Uterus (tissue), 4 donors: ENCODE measurements around the gene P2RY11. TPM values are rescaled to one million over a fixed set of nuclear protein-coding genes. Genes with fewer than 3 reads are reported as not detected.

Source experiments
- DNase-seq, 2 donors: peaks; one replicate each; pipeline ENCODE4 v3.0.0-alpha.2; 2019 to 2020
- H3K27ac ChIP-seq, 2 donors: fragments of 200-600 bp; sonication (generic); 1 replicate in 1 of 2; 2 replicates in 1 of 2; pipeline ENCODE4 v1.5.1; 2016 to 2018
- H3K27me3 ChIP-seq, 2 donors: fragments of 200-600 bp; sonication (generic); one replicate each; pipeline ENCODE4 v1.5.1; 2018 to 2019; ENCODE audit warnings: control low read depth in 1 of 2
- H3K36me3 ChIP-seq, 2 donors: fragments of 200-600 bp; sonication (generic); one replicate each; pipeline ENCODE4 v1.5.1; 2019; ENCODE audit warnings: control low read depth in 1 of 2
- H3K4me1 ChIP-seq, 2 donors: fragments of 200-600 bp; sonication (generic); one replicate each; pipeline ENCODE4 v1.5.1; 2018 to 2019; ENCODE audit warnings: control low read depth in 1 of 2
- H3K4me3 ChIP-seq, 2 donors: fragments of 200-600 bp; sonication (generic); 1 replicate in 1 of 2; 2 replicates in 1 of 2; pipeline ENCODE4 v1.5.1; 2018 to 2019; ENCODE audit warnings: mild to moderate bottlenecking in 1 of 2
- H3K9me3 ChIP-seq, 2 donors: fragments of 200-600 bp; sonication (generic); one replicate each; pipeline ENCODE4 v1.5.1; 2019; ENCODE audit warnings: control low read depth in 1 of 2
- CTCF ChIP-seq, 4 experiments: fragments of 200-600 bp in 2 of 4; fragments of 450-650 bp in 2 of 4; sonication (generic) in 2 of 4; IDR thresholded peaks; one replicate each; pipeline ENCODE4 v1.5.1; 2016 to 2019; ENCODE audit warnings: antibody characterized with exemption in 4 of 4, mild to moderate bottlenecking in 2 of 4, moderate library complexity in 1 of 4
- POLR2A ChIP-seq, 2 donors: fragments of 450-650 bp; IDR thresholded peaks; one replicate each; pipeline ENCODE4 v1.6.1; 2016; ENCODE audit warnings: antibody characterized with exemption in 2 of 2, mild to moderate bottlenecking in 1 of 2, moderate library complexity in 1 of 2
- intact Hi-C: fragments of 100-400 bp; cut with DNase I; formaldehyde crosslinking; loops from one replicate; pipeline ENCODE4 v1.15.1; 2023; ENCODE audit warnings: low total_unique reads
- total RNA-seq, 4 donors: library from RNA; depleted of rRNA in 3 of 4; stranded (reverse); fragments of >200 nt in 3 of 4; gene quantifications; one replicate each; pipeline versions ENCODE4 v1.1.0 to v1.2.4, GENCODE V29; 2014 to 2023
- donor health status: DM: yes; HTN: yes; CAD: no.

Gene P2RY11
- total RNA-seq, 4 donors from 2014 or later, result 0.51 to 19.1 (median 4.4) TPM

GRCh38 chr19:10074153-10074552 is 37.3 kb upstream of the P2RY11 start:
- TF ChIP-seq CTCF (IDR thresholded peaks at IDR 0.05), result peak in 1 of 4 experiments; percentile 4
- TF ChIP-seq POLR2A (IDR thresholded peaks at IDR 0.05), result no peak
- no peaks in the 10 kb centered on the region for H3K9me3 ChIP-seq
- intact Hi-C loops, result no loop called here
- H3K27me3 ChIP-seq, result no peaks in the 10 kb centered on the region
- H3K27ac ChIP-seq, result no peak overlapping the region
- no peaks in the 10 kb centered on the region for H3K36me3 ChIP-seq
- no peaks in the 10 kb centered on the region for H3K4me1 ChIP-seq
- no peak overlapping the region for H3K4me3 ChIP-seq
- DNase-seq, result no peak

DNA sequence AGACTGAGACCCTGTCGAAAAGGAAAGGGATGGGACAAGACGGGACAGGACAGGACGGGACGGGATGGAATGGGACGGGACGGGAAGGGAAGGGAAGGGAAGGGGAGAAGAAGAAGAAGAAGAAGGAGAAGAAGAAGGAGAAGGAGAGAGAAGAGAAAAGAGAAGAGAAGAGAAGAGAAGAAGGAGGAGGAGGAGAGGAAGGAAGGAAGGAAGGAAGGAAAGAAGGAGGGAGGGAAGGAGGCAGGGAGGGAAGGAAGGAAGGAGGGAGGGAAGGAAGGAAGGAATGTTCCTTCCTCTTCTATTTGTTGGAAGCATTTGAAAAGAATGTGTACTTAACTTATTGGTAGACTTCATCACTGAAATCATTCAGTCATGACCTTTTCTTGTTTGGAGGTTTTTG is 35.0 kb upstream of the P2RY11 start:
- TF ChIP-seq POLR2A (IDR thresholded peaks at IDR 0.05) (no peak), CTCF (IDR thresholded peaks at IDR 0.05) (no peak)
- Histone ChIP-seq H3K36me3 (no peaks in the 10 kb centered on the region), H3K9me3 (no peaks in the 10 kb centered on the region), H3K4me1 (no peaks in the 10 kb centered on the region), H3K27me3 (no peaks in the 10 kb centered on the region), H3K27ac (no peak overlapping the region), H3K4me3 (no peak overlapping the region)
- DNase-seq, result no peak
- intact Hi-C loops, result no loop called here

- no peak for DNase-seq
- Histone ChIP-seq H3K4me1 (no peaks in the 10 kb centered on the region), H3K27ac (no peak overlapping the region), H3K36me3 (no peaks in the 10 kb centered on the region), H3K4me3 (no peak overlapping the region), H3K27me3 (no peaks in the 10 kb centered on the region), H3K9me3 (no peaks in the 10 kb centered on the region)
- intact Hi-C loops, result no loop called here
- no peak for TF ChIP-seq CTCF (IDR thresholded peaks at IDR 0.05)
- TF ChIP-seq POLR2A (IDR thresholded peaks at IDR 0.05), result no peak
Measured at GRCh38 chr19:10078329-10078728, 33.2 kb upstream of the P2RY11 start.

DNA sequence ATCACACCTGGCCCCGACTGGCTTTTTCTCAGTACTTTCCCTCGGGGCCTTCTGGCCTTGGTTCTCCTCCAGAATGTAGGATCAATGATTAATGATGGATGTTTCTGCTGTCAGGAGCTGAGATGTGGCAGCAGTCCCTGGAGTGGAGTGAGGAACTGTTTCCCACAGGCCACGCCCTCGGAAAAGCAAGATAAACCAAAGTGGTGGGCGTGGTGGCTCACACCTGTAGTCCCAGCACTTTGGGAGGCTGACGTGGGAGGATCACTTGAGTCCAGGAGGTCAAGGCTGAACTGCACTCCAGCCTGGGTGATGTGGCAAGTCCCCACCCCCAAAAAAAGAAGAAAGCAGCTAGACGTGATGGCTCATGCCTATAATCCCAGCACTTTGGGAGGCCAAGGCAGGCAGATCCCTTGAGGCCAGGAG is 32.5 kb upstream of the P2RY11 start:
- intact Hi-C loops, result no loop called here

GRCh38 chr19:10083911-10084310 is 27.6 kb upstream of the P2RY11 start:
- H3K36me3 ChIP-seq, result no peaks in the 10 kb centered on the region
- TF ChIP-seq POLR2A (IDR thresholded peaks at IDR 0.05) (no peak), CTCF (IDR thresholded peaks at IDR 0.05) (no peak)
- no peak for DNase-seq
- H3K4me1 ChIP-seq, result no peaks in the 10 kb centered on the region
- intact Hi-C loops, result no loop called here
- no peak overlapping the region for H3K27ac ChIP-seq
- no peaks in the 10 kb centered on the region for H3K9me3 ChIP-seq
- H3K27me3 ChIP-seq, result no peaks in the 10 kb centered on the region
- no peak overlapping the region for H3K4me3 ChIP-seq

More for the DNA sequence above, 32.5 kb upstream of the P2RY11 start:
- H3K27me3 ChIP-seq, result no peaks in the 10 kb centered on the region
- no peak overlapping the region for H3K27ac ChIP-seq
- H3K9me3 ChIP-seq, result no peaks in the 10 kb centered on the region
- TF ChIP-seq POLR2A (IDR thresholded peaks at IDR 0.05) (no peak), CTCF (IDR thresholded peaks at IDR 0.05) (no peak)
- no peak overlapping the region for H3K4me3 ChIP-seq
- no peaks in the 10 kb centered on the region for H3K36me3 ChIP-seq
- no peaks in the 10 kb centered on the region for H3K4me1 ChIP-seq
- no peak for DNase-seq
